Heart left ventricle (tissue), 13 donors: ENCODE measurements around the gene EMID1.

ENCODE experiments used
- POLR2A ChIP-seq, 2 donors: fragments of 450-650 bp; IDR thresholded peaks; one replicate each; pipeline ENCODE4 v1.6.1; 2017; ENCODE audit warnings: antibody characterized with exemption in 2 of 2, mild to moderate bottlenecking in 2 of 2, moderate library complexity in 2 of 2
- TF ChIP-seq, protein P1 (sequence below), 12 donors: fragments of 200-600 bp; sonication (generic) in 4 of 12; IDR thresholded peaks; one replicate each; pipeline versions ENCODE4 v1.5.0 to v1.8.0; 2018 to 2022; ENCODE audit warnings: antibody characterized with exemption in 12 of 12, mild to moderate bottlenecking in 5 of 12
- donor health status: ischemic (EF 13 %, LVEDD 7.1; RV severe dilation, severe dysfunction).
- donor health status: DM: no; HTN: yes; CAD: no.
- donor health status: DM: no; HTN: no; CAD: no.
- donor health status: ischemic (EF 25% LVEDD 6.9; RV normal size, moderate dysfunction).
- donor health status: ischemic (EF 25% LVEDD 5.7; RV mildly dilated, moderate dysfunction).
- donor health status: ischemic (EF 35%, LVEDD 5.7; RV mildly dilated, moderate dysfunction).
- donor health status: nonischemic (EF 11% LVEDD 7.7; RV severe dilation, severe dysfunction).
- donor health status: DM: yes; HTN: yes; CAD: no.
- donor health status: PGD.
- donor health status: ischemic (EF 29% LVEDD 5.4; RV normal size, mild dysfunction).
- donor health status: nonischemic (EF 23%, LVEDD 6.1; RV moderate dilation, normal function).

DNA sequence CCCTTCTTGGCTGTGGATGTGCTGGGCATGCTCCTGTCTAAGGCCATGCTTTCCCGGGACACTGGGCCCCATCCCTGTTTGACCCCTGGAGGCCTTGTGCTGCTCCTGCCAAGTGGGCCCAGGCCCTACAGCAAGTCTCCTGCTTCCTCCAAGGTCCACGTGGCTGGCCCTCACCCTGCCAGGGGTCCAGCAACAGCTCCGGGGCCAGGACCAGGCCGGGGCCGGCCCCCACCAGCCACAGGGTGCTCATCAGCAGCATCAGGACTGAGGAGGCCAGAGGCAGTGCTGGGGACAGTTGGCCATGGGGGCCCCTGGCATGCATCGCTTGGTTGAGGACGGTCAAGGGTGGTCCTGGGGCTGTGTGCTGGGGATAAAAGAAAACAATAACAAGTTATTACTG, 59.6 kb downstream of the EMID1 start:
- TF ChIP-seq, protein P1, sequence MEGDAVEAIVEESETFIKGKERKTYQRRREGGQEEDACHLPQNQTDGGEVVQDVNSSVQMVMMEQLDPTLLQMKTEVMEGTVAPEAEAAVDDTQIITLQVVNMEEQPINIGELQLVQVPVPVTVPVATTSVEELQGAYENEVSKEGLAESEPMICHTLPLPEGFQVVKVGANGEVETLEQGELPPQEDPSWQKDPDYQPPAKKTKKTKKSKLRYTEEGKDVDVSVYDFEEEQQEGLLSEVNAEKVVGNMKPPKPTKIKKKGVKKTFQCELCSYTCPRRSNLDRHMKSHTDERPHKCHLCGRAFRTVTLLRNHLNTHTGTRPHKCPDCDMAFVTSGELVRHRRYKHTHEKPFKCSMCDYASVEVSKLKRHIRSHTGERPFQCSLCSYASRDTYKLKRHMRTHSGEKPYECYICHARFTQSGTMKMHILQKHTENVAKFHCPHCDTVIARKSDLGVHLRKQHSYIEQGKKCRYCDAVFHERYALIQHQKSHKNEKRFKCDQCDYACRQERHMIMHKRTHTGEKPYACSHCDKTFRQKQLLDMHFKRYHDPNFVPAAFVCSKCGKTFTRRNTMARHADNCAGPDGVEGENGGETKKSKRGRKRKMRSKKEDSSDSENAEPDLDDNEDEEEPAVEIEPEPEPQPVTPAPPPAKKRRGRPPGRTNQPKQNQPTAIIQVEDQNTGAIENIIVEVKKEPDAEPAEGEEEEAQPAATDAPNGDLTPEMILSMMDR (IDR thresholded peaks at IDR 0.05) = no peak
- no peak for TF ChIP-seq POLR2A (IDR thresholded peaks at IDR 0.05)
